ENCODE results near the gene IGLL5. TPM values are rescaled to one million over a fixed set of nuclear protein-coding genes. Genes with fewer than 3 reads are reported as not detected.

Gene IGLL5
- total RNA-seq, 1 donor from 2014 or later = not detected

DNA sequence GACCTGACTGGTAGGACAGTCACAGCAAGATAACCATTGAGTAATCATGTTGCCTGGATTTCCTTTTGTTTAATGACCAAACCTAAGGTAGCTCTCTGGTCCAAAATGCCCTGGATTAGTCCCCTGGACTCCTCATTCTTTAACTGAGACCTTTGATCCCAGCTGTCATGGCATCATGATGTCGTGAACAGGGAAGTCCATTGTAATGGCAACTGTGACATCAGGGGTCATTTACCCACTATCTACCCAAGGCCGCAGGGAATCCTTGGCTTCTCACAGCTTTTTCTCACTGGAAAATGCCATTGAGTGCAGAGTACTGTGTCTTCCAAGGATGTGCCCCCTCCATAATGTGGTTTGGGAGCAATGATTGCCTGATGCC, 29.1 kb upstream of the IGLL5 start:
- no peak for DNase-seq (ENCODE audit: extremely low read depth, low read depth, low spot score)

DNA sequence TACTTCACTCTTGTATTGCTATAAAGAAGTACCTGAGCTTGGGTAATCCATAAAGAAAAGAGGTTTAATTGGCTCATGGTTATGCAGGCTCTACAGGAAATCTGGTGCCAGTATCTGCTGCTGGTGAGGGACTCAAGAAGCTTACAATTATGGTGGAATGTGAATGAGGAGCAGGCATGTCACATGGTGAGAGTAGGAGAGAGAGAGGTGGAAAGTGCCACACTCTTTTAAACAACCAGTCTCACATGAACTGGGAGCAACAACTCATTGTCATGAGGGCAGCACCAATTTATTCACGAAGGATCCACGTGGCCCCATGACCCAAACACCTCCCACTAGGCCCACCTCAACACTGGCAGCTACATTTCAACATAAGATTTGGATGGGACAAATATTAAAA, 24.6 kb upstream of the IGLL5 start:
- DNase-seq (ENCODE audit: extremely low read depth, low read depth, low spot score) = no peak

DNA sequence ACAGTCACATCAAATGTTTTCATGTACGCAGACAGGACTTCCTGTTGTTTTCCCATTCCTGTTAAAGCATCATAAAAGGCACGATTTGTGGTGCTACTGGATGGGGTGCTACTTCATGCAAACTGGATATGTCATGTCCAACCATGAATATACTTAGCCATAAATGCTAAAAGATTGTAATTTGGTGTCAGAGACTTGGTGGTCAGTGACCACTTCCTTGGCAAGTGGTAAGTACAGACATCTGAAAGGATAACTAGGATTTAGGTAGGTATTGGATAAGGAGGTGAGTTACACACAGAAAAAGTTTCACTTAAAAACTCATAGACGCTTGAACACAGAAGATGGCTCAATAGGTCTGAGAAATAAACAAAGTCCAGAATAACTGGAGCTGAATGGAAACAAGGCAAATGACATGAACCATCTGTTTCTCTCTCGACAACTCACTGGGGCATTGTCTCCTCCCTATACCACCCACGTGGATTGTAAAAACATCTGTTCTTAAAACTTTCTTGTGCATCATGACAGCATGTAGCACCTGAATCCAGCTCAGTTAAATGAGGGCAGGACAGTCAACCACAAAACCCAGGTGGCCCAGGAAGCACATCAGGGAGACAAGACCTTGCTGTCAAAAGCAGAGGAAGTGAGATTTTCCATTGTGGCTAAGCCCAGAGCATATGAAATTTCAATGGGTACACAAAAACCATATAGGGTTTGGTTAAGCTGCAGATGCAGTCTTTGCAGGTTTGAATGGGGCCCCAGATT, 22.1 kb upstream of the IGLL5 start:
- DNase-seq (ENCODE audit: extremely low read depth, low read depth, low spot score) = no peak

DNA sequence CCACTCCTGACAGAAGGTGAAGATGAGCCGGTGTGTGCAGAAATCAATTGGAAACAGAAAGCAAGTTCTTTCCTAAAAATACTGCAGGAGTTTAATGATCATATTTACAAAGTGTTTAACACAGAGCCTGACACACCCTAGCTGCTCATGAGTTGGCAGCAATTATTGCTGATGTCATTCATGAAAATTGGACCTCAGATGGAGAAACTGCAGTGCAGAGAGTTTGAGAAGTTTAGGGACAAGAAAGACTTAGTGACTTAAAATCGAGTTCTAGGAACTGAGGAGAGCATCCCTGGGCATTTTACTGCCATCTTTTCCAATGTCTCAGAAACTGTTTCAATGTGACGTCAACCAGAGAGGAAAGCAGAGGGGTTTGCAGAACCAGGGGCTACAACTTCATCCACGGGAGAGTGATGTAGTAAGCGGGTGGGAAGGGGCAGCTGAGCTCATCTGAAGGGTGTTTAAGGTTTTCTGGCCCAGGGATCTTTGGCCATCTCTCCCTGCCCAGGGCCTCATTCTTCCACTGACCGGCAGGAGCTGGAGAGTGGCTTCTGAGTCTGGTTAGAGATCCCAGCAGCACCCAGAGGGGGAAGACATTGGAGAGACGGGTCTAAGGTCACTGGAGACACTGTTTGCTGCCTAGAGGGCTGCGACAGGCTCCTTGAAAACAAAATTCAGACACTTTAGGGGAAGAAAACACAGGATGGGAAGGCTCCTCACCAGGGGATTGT, 21.1 kb upstream of the IGLL5 start:
- no peak for DNase-seq (ENCODE audit: extremely low read depth, low read depth, low spot score)

DNA sequence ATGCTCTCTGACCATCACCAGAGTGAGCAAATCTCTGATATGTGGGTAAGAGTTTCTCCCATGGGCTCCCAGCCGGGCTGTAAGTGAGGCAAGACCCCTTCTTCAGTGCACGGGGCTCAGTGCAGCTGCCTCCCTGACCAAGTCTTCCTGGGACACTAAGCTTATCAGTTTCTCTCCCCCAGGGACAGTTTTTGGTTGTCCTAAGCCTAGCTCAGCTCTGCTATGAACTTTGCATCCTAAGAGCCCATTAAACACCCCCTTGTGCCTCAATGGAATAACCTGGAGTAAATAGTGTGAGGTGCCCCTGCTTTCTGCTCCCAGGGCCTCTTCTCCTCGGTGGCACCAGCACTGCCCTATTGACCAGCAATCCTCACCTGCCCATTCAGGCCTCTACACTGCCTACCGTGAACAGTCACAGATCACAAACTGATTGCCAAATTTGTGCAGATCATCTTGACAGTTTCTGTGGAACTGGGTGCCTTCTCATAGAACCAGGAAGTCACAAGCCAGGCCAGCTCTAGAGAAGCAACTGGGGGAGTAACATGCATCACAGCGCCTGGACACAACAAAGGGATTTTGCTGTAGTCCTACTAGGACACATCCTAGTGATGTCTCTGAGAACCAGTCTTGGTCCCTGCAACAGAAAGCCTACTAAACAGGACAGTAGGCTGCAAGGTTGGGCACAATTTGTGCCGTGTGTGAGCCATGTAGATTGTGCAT, 19.5 kb upstream of the IGLL5 start:
- DNase-seq (ENCODE audit: extremely low read depth, low read depth, low spot score) = no peak

DNA sequence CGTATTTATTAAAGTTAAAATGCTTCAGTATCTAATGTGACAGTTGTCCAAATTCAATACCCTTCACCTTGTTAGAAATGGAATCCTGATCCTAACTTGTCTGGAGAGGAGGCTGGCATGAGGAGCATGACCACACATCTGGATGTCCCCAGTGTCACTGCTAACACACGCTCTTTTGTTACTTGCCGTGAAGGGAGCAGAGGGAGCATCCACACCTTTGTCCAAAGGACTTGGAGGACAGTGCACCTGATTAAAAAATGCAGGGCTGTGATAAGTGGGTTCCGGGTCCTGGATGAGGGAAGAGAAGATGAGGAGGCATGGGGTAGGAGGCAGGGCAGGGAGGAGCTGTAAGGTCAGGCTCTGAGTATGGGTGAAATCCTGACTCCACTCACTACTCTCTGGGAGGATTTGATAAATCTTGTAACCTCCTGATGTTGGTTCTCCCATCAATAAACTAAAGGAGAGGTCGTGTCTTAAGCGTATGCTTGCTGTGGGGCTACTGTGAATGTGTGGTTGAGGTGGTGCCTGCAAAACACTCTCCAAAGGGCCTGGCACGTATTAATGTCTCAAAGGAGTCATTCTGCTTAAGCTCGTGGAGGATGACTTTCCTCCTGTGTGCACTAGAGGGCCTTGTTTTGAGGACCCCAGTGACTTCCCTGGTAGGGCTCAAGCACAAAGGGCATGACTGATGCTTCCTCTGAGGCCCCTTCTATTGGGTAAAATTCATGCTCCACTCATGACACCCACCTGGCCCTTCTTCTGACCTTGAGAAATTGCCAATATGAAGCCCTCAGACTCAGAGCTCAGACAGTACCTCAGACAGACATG, 16.8 kb upstream of the IGLL5 start:
- DNase-seq (ENCODE audit: extremely low read depth, low read depth, low spot score) = no peak

DNA sequence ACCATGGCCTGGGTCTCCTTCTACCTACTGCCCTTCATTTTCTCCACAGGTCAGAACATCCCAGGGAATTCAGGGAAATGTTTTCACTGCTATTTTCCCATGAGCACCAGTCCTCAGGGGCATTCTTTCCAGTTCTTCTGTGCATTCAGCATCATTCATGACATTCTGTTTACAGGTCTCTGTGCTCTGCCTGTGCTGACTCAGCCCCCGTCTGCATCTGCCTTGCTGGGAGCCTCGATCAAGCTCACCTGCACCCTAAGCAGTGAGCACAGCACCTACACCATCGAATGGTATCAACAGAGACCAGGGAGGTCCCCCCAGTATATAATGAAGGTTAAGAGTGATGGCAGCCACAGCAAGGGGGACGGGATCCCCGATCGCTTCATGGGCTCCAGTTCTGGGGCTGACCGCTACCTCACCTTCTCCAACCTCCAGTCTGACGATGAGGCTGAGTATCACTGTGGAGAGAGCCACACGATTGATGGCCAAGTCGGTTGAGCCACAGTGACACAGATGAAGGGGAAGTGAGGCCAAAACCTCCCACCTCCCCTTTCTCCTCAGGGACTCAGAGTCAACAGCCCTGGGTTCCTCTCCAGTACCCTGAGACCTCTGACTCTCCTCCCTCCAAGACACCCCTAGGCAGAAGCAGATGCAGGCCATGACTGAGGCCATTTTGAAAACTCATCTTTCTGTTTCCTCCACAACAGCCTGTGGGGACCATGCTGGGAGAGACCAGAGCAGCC, 15.9 kb upstream of the IGLL5 start:
- no peak for DNase-seq (ENCODE audit: extremely low read depth, low read depth, low spot score)

DNA sequence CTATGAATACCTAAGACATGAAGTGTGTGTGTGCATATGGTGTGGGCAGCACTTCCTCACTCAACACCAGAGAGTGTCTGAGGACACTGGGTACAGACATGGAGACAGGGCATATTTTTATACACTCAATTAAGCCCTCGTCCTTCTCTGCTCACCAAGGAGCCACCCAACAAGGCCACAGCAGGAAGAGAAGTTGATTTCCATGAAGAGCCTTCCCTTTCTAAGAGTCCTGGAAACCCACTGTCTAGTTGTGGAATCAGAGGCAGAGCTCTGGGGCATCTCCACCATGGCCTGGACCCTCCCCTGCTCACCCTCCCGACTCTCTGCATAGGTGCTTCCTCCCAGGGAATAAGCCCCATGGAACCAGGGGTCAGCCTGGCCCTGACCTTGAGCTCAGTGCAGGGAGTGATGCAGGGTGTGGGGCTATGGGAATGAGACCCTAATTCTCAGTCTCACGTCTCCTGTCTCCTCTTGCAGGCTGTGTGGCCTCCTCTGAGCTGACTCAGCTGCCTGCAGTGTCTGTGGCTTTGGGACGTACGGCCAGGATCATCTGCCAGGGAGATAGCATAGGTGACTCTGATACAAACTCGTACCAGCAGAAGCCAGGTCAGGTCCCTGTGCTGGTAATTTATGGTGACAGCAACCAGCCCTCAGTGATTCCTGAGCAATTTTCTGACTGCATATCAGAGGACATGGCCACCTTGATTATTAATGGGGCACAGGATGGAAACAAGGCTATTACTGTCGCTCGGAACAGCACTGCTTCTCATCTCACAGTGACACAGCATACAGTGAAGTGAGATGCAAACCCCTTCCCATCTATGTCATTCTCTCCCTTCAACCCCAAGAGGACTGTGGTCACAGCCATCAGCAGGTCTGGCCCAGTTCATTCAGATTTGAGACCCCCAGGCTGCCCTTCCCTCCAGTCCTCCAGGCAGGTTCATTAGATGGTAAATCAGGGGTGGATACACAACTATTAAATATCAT, 14.6 kb upstream of the IGLL5 start:
- no peak for DNase-seq (ENCODE audit: extremely low read depth, low read depth, low spot score)

DNA sequence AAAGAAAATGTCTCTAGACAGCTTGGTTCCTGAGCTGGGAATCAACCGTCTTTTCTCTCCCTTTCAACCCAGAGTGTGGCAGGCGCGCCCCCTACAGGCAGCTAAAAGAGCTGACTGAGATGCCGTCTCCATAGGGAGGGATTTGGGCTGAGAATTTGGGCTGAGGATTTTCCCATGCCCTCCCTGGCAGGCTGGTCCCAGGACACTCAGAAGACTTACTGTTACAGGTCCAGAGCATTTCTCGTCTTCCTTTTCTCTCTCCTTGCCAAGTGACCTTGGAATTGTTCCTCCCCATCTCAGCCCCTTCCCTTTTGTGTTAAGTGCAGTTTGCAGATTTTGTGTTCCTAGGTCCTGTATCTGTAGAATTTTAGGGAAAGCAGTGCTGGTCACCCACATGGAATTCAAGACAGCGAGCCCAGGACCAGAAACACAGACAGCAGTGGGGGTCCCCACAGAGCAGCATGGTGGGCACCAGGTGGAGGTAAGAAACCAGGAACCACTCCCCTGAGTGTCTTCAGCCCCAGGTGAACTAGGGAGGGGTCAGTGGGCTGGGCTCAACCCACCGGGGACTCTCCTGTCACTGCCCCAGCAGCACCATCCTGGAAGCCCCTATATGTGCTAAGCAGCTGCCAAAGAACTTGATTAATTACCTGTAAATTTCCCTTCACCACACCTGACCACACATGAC, 9.9 kb upstream of the IGLL5 start:
- DNase-seq (ENCODE audit: extremely low read depth, low read depth, low spot score) = peak; percentile 10

DNA sequence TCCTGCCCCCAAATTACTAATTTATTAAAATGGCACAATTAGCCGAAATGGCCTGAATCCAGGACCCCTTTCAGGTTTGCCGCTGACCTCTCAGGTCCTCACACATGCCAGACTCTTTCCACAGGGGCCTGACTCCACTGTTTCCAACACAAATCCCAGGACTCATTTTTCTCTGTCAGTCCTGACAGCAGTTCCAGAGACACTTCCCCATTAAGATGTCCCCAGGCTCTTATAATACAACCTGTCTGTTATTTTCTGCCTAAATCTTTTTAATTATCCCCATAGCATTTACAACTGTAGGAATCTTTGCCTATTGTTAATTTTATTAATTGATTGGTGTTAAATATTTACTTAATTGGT, 9.4 kb upstream of the IGLL5 start:
- no peak for DNase-seq (ENCODE audit: extremely low read depth, low read depth, low spot score)

DNA sequence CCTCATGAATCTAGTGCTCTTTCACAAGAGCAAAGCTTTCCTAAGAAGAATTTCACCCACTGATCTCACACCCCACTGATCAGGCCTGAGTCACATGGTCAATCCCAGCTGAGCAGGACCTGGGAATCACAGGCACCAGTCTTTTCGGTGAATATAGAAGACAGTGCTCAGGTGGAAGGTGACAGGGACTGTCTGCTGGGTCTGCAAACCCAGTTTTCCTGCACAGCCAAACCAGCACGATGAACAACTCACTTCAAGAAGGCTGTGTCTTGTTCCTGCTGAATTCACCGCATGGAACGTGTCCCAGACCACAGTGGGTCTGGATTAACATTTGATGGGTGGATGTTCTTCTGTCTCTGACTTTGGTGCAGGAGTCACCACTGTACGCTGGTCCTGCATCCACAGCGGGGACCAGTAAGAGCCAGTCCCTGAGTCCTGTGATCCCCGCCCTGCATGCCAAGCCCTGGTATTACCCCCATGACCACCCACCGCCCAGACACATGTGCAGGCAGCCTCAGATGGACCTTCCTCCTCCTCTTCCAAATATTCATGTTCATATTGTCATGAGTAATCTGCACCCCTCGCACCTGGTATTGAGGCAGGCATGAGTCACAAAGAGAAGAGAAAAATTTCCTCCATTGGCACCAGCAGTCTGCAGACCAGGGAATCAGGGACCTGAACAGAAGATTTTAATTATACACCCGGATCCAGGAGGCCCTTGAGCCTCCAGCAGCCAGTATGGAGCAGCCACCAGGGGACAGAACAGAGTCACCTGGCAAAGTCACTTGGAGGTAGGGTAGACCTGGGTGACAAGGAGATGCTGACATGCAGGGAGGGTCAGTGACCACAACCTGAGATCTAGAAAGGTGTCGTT, 8.6 kb upstream of the IGLL5 start:
- no peak for DNase-seq (ENCODE audit: extremely low read depth, low read depth, low spot score)

DNA sequence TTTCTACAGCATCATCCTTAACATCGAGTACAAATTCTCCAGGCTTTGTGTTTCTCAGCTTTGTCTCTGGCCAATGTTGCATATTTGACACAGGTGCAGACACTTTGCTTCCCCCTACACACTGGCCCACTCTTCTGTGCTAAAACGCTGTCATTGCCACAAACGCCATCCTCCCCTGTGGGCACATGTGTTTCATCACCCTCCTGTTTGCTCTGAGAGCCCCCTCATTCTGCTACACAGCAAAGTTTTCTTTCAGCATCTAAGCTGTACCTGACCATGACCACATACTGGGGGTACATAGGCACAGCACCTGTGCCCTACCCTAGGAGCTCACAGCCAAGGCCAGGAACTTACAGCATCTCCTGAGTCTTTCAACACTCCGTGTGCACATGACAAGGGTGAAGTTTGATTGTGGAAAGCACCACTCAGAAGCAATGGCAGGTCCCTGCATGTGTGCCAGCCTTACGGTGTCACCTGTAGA, 7.9 kb upstream of the IGLL5 start:
- DNase-seq (ENCODE audit: extremely low read depth, low read depth, low spot score) = no peak

DNA sequence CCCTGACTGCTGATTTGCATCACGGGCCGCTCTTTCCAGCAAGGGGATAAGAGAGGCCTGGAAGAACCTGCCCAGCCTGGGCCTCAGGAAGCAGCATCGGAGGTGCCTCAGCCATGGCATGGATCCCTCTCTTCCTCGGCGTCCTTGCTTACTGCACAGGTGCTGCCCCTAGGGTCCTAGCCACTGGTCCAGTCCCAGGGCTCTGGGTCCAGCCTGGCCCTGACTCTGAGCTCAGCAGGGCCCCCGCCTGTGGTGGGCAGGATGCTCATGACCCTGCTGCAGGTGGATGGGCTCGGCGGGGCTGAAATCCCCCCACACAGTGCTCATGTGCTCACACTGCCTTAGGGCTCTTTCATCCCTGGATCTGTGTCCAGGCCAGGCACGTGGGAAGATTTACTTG, 7.0 kb upstream of the IGLL5 start:
- no peak for DNase-seq (ENCODE audit: extremely low read depth, low read depth, low spot score)

DNA sequence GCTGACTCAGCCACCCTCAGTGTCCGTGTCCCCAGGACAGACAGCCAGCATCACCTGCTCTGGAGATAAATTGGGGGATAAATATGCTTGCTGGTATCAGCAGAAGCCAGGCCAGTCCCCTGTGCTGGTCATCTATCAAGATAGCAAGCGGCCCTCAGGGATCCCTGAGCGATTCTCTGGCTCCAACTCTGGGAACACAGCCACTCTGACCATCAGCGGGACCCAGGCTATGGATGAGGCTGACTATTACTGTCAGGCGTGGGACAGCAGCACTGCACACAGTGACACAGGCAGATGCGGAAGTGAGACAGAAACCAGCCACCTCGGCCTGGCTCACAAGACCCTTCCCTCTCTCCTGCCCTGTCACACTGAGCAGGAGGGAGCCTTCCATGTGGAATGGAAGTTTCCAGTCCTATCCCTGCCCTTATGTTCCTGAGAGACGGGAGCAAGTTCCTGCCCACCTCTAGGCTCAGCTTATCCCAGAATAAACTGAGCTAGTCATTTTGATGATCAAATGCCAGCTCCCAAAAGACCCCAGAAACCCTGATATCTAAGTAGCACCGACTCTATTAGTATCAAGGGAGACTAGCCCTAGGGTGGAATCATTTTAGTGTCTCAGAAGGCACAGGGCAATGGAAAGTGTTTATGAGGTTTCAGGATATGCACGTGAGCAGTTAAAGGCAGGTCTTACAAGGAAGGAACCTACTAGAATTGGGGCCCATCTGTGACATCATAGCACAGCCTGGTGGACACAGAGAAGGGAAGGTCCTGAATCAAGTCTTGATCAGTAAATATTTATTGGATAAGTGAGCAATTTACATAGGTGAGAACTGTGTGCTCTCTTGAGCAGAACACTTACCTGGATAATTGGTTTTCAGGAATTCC, 6.3 kb upstream of the IGLL5 start:
- no peak for DNase-seq (ENCODE audit: extremely low read depth, low read depth, low spot score)

DNA sequence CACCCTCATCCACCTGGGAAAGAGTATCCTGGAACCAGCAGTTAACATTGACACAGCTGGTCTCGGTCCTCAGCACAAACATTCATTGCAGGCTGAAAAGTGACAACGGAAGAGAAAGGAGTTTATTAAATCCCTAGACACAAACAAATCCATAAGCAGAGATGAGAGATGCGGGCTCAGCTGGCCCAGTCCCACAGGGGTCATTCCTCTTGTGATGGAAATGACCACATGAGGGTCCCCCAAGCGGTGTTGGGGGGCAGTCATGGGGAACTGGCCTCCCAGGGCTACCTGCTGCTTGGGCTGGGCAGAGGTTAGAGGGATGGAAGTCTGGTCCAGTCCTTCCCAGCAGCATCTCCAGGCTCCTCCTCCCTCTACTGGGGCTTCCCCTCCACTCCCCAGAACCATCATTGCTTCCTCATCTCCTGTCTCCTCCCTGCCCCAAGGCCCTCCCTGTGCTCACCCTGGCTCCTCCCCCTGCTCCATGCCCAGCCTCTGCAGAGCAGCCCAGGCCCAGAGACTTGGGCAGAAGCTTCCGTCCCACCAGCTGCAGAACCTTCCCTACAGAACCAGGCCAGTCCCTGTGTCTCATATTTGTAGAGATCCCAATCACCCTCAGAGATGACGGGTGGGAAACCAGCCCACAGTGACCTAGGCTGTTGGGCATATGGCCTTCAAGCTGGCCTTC, 5.4 kb upstream of the IGLL5 start:
- no peak for DNase-seq (ENCODE audit: extremely low read depth, low read depth, low spot score)
